BJ (cell line): Measurements from ENCODE around the gene PTPN5. TPM values are rescaled to one million over a fixed set of nuclear protein-coding genes. Genes with fewer than 3 reads are reported as not detected.
"Not testable (repeated sequence)": the region's sequence is repeated elsewhere in the genome, so short reads cannot be mapped to it uniquely, and the experiment has no call there.

ENCODE experiments used
- CTCF ChIA-PET: fragments of 350-600 bp; formaldehyde crosslinking; extraction: SDS; loops from one replicate; lab custom pipeline; 2021; ENCODE audit warnings: antibody characterized with exemption, inconsistent platforms; lab: Yijun Ruan, JAX
- POLR2A ChIA-PET: fragments of 300-600 bp; sonication (Branson Sonifier 250); formaldehyde crosslinking; extraction: SDS; loops from one replicate; lab custom pipeline; 2021; ENCODE audit warnings: antibody characterized with exemption; lab: Charles Lee
- DNase-seq: peaks from one replicate; pipeline ENCODE4 v3.0.0-alpha.2; 2011; ENCODE audit warnings: low read depth
- H3K27me3 ChIP-seq: 2 replicates; pipeline ENCODE4 v1.6.0; 2011; ENCODE audit warnings: low read length; ENCODE audit not compliant: control insufficient read depth, insufficient read depth
- H3K36me3 ChIP-seq: 2 replicates; pipeline ENCODE4 v1.5.1; 2011; ENCODE audit warnings: low read length; ENCODE audit not compliant: control insufficient read depth, insufficient read depth
- H3K4me3 ChIP-seq: 2 replicates; pipeline ENCODE4 v1.5.1; 2011; ENCODE audit warnings: low read depth, mild to moderate bottlenecking, control low read depth, low read length
- CTCF ChIP-seq: IDR thresholded peaks from 2 replicates; pipeline ENCODE4 v1.5.1; 2011; ENCODE audit warnings: low read depth, mild to moderate bottlenecking, control low read depth, inconsistent platforms, low read length, moderate library complexity; ENCODE audit not compliant: insufficient read depth
- polyA minus RNA-seq: library from RNA; depleted of rRNA, polyadenylated mRNA; stranded (reverse); fragments of >200 nt; gene quantifications from 2 replicates; pipeline ENCODE4 v1.2.3, GENCODE V29; 2011; rRNA and poly(A)+ RNA removed
- polyA plus RNA-seq: library from polyadenylated mRNA; depleted of rRNA; stranded (reverse); fragments of >200 nt; gene quantifications from 2 replicates; pipeline ENCODE4 v1.2.3, GENCODE V29; 2011; rRNA removed

PTPN5 gene
- polyA plus RNA-seq (not detected in 2 replicates), polyA minus RNA-seq (not detected in 2 replicates)

GRCh38 chr11:18791207-18791968 is at the start of gene PTPN5:
Gene PTPN5, minus strand, starts transcription at chr11:18791798. Its CDS starts 19,840 bp downstream, at chr11:18771958.
- ChIA-PET POLR2A (no interaction called here), CTCF (no interaction called here)
- no peak for TF ChIP-seq CTCF
- H3K27me3 ChIP-seq: peaks cover 32% of the 10 kb centered on the region
- H3K36me3 ChIP-seq: no peaks in the 10 kb centered on the region
- no peak within 1 kb of the TSS for H3K4me3 ChIP-seq
- no peak for DNase-seq

- no peak for TF ChIP-seq CTCF
- Histone ChIP-seq H3K27me3 (no peaks in the 10 kb centered on the region), H3K36me3 (no peaks in the 10 kb centered on the region), H3K4me3 (no peak overlapping the region)
- ChIA-PET POLR2A (no interaction called here), CTCF (no interaction called here)
- DNase-seq: no peak
These were observed 44.8 kb upstream of the PTPN5 start for GRCh38 chr11:18836417-18836816.

GRCh38 chr11:18834754-18835466 is 43.3 kb upstream of the PTPN5 start:
- Histone ChIP-seq H3K27me3 (no peaks in the 10 kb centered on the region), H3K4me3 (no peak overlapping the region), H3K36me3 (no peaks in the 10 kb centered on the region)
- TF ChIP-seq CTCF: no peak
- no peak for DNase-seq
- CTCF ChIA-PET: no interaction called here
- POLR2A ChIA-PET: no interaction called here

GRCh38 chr11:18820160-18820559 is 28.6 kb upstream of the PTPN5 start:
- DNase-seq, H3K27me3 ChIP-seq, H3K4me3 ChIP-seq, POLR2A ChIA-PET, H3K36me3 ChIP-seq, CTCF ChIA-PET: not testable (repeated sequence)

- Histone ChIP-seq H3K4me3 (no peak overlapping the region), H3K36me3 (no peaks in the 10 kb centered on the region), H3K27me3 (no peaks in the 10 kb centered on the region; the same call in 1 of the 2 replicates)
- TF ChIP-seq CTCF: no peak
- no peak for DNase-seq
- ChIA-PET CTCF (interaction anchor here (1.5 to 8.2 kb wide), 2 partner anchors 28 to 264 kb away, joined by 5 to 72 read pairs; no protein-coding TSS in a partner anchor), POLR2A (no interaction called here)
These were observed 12.8 kb upstream of the PTPN5 start for GRCh38 chr11:18804199-18804999.
